HuH-7 (cell line): ENCODE data around the gene SSH2.

Experiments used
- DNase-seq: peaks from one replicate; pipeline ENCODE4 v3.0.0; 2011; ENCODE audit warnings: low spot score

The SSH2 gene

DNA sequence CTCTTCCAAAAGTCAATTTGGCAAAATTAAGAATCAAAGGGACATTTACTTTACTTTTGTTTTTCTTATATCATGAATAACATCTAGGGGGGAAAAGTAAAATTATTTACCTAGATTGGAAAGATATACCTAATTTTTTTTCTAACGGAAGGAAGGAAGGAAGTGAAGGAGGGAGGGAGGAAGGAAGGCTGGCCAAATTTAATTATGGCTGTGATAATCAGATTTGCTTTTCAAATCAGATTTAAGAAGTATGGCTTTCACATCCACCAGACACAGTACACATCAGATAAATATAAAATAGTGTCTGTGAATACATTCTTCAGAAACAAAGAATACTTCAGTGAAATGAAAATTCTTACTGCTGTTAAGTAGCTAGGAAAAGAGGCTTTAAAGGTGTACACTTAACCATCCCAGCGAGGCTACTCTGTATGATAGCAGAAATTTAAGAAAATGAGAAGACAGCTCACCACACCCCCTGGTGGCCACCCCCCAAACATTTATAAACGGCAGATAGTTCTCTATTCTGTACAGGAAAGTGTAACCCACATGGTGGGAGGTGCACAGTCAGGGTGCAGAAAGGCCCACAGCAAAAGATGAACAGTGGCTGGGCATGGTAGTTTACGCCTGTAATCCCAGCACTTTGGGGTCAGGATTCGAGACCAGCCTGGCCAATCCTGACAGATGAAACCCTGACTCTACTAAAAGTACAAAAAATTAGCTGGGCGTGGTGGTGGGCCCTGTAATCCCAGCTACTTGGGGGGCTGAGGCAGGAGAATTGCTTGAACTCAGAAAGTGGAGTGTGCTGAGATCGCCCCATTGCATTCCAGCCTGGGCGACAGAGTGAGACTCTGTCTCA, 150.8 kb downstream of the SSH2 start:
- peak; percentile 74 for DNase-seq

DNA sequence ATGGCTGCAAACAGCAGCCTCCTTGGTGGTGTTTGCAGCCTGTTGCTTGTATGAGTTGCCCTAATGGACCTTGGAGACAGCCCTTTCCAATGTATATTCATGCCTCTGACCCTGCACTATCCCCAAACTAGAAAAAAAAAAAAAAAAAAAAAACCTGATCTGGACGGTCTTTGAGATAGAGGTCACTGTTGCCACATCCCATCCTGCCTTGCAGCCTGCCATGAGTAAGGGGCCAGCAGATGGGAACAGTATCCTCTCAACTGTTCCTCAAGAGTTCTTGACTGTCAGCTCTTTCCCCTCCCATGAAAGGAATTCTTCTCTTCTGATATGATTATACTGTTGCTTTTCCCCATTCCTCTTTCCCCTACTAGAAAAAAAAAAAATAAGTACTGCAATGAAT, 152.4 kb downstream of the SSH2 start:
- DNase-seq, result no peak

DNA sequence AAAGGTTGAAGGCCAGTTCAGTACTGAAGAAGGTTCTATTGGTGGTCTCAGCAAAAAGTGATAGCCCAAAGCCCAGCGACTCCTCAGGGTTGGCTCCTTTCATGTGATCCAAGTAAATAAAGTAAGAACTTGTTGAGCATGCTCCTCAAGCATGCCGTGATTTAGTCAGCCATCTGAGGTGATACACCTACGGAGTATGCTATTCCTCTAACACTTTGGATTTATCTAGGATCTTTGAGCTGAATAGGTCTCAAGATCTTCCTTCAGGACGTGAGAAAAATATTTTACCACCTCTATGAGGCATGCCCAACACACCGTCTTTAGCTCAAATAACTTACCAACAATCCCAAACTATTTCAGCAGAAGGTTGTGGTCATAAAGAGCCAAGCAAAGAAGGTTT, 154.0 kb downstream of the SSH2 start:
- DNase-seq, result no peak

DNA sequence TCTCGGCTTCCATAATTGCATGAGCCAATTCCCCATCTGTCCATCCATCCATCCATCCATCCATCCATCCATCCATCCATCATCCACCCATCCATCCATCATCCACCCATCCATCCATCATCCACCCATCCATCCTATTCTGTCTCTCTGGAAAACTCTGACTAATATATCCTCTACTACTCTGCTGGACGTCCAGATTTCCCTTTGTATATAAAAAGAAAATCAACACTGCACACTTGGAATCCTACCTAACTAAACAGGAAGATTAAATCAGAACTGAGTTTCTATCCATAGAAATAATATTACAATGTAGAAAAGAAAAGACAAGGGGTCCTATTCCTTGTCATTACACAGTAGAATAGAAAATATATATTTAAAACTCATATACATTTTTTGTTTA, 157.0 kb downstream of the SSH2 start:
- DNase-seq, result no peak

DNA sequence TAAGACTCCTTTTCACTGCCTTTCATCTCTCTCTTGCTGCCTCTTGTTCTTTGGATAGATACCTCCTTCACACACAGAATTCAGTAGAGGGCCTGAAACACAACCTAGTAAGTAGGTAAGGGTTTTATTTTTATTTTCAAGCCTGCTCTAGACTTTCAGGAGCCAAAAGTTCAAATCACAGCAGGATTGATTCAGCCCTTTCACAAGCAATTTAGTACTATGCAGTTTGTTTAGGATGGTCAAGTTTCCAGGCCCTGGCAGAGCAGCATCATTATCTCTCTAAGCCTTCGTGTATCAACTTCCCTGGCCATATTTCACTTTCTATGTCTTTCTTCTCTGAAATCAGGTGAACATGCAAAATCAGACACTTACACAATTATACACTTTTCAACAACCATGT, 158.5 kb downstream of the SSH2 start:
- no peak for DNase-seq

- no peak for DNase-seq
Measured at GRCh38 chr17:29769225-29769624, 160.8 kb downstream of the SSH2 start.

GRCh38 chr17:29766796-29767327, 163.2 kb downstream of the SSH2 start:
- DNase-seq, result peak; percentile 27

GRCh38 chr17:29764748-29765147, 165.3 kb downstream of the SSH2 start:
- no peak for DNase-seq

- no peak for DNase-seq
Measured at GRCh38 chr17:29764217-29764616, 165.8 kb downstream of the SSH2 start.

GRCh38 chr17:29763273-29763672, 166.8 kb downstream of the SSH2 start:
- DNase-seq, result no peak

DNA sequence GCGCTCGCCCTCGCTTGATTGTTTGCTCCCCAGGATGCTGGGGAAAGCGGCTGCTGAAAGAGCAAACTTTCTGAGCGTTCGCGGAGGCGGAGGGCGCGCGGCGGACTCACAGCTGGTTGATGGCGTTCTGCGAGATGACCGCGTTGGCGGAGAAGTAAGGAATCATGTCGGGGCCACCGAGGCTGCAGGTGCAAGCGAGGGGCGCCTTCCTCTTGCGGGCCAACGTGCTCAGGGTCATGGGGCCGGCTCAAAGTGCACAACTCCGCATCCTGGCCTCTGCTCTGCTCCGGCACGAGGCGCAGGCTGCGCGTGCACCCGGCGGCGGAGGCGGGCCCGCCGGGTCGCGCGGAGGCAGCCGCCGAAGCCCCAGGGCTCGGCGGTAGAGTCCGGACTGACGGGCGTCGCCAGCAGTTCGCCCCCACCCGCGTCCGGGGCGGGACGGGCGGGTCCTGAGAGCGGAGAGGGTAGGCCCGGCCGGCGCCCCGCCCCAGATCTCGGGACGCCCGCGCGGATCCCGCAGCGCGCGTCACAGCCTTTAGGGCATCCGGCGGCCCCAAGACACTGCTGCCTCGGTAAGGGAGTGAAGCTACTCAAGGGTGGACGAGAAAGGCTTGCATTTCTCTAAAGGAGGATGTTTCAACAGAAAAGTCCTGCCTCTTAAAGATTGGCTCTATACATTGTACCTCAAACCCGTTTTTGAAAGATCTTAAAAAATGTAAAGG, 168.8 kb downstream of the SSH2 start:
- DNase-seq, result no peak

DNA sequence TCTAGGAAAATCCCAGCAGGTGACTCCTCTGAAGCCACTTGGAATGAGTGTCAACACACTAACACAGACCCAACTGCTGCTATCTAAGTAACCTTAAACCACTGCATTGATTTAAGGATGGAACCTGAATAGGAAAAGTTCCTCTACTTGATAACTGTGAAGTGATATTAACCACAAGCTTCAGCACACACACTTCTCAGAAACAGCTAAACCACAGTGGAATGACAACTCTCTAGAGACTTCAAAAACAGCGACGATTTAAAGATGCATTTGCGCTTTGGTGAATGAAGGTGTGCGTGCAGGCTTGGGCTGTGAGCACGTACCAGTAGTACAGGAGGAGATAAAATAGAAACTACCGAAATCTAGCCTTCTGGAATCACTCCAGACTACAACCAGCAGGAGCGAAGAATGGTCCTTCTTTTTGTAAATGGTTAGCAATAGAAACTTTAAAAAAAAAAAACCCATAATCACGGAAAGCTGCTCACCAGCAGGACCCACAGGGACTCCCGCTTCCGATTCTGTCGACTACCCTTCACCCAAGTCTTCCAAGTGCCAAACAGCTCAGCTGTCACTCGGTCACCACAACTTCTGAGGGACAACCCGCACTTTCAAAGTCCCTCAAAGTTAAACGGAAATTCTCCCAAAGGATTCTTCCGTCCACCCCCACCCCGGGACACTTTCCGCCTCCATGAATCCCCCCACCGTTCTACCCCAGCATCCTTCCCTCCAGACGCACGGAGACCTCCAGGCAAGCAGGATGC, 169.6 kb downstream of the SSH2 start:
- no peak for DNase-seq

GRCh38 chr17:29758255-29758654, 171.8 kb downstream of the SSH2 start:
- DNase-seq, result no peak

- no peak for DNase-seq
Measured at GRCh38 chr17:29757788-29758187, 172.2 kb downstream of the SSH2 start.

DNA sequence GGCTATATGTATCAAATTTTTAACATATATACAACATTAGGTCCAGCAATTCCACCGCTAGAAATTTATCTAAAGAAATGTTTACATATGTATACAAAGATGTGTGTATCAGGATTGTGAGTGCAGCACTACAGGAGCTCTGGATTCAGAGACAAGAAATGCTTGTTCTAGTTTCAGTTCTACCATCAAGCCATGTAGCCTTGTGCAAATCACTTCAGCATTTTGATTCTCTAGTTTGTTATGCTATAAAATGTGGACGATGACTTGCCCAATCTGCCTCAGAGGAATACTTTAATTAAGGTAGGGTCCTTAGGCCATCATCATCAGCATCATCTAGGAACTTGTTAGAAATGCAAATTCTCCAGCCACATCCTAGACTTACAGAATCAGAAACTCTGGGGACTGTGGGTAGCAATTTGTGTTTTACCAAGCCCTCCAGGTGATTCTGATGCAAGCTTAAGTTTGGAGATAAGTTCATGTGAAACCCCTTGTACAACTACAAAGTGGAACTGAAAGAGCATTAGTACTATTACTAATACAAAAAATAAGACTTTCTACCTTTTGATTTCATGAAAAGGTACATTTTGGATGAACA, 176.1 kb downstream of the SSH2 start:
- DNase-seq, result no peak

DNA sequence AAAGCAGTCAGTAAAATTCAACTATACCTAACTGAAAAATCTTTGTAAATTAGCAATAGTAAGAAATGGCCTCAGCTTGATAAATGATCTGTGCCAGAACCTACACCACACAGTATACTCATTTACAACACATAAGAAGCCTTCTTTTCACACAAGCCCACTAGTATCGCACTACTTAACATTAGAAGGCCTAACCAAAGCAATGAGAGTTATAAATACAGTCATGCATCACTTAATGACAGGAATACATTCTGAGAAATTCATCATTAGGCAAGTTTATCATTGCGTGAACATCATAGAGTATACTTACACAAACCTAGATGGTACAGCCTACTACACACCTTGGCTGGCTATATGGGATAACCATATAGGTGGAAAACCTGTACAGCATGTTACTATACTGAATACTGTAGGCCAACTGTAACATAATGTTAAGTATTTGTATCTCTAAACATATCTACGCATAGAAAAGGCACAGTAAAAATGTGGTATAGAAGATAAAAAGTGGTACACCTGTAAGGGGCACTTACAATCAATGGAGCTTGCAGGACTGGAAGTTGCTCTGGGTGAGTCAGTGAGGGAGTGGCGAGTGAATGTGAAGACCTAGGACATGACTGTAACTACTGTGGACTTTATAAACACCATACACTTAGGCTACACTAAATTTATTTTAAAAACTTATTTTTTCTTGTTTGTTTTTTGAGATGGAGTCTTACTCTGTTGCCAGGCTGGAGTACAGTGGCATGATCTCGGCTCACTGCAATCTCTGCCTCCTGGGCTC, 180.8 kb downstream of the SSH2 start:
- DNase-seq, result no peak

DNA sequence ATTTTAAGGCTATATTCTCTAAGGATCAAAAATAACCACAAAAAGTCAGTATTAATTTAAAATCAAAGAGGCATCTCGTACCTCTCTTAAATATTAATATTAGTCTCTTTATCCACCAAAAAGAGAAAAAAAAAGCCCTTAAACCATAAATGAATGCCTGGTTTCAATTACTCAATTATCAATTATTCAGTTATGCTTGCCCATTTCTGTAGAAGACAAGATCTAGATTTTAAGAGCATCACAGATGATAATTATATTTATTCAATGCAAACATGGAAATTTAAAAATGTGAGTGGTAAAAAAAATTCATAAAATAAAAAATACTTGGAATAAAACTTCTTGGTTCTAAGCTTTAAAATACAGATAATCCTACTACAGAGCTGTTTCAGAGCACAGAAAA, 181.6 kb downstream of the SSH2 start:
- DNase-seq, result no peak

DNA sequence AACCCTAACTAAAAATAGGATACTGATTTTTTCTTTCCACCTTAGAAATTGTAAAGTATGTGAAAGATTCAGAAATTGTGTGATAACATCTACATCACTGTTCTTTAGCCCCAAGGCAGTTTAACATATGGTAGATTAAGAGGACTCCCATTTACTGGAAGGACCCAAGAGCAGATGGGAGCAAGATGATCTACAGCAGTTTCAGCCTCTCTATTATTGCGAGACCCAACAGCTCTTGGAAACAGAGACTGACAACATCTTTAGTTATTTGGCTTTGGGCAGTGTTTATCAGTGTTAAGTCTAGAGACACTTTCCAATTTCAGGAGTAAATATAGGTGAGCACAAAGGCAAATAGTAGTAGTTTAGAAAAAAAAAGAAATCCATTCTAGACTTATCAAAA, 182.4 kb downstream of the SSH2 start:
- DNase-seq, result no peak

- DNase-seq, result no peak
Measured at GRCh38 chr17:29746669-29747068, 183.4 kb downstream of the SSH2 start.

GRCh38 chr17:29744121-29744520, 185.9 kb downstream of the SSH2 start:
- DNase-seq, result no peak

GRCh38 chr17:29742210-29742513, 187.9 kb downstream of the SSH2 start:
- no peak for DNase-seq

DNA sequence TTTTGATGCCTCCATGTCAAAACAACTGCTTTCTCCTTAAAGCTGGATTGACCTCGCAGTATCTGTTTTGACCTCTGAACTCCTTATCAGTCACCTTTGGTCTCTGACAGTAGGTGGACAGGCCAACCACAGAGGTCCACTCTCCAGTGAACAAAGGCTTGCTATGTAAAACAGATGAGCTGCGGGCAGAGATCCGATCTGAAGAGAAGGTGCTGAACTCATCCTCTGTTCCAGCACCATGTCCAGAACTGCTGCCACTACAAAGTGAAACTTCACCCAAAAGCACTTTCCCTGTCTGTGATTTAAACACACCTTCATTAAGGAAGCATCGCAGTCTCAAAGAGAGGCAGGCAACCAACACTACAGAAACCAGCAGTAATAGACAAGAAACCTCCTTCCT, 190.0 kb downstream of the SSH2 start:
- DNase-seq, result peak; percentile 35
